HCT116 (cell line): ENCODE data around the gene ADARB1.

ENCODE experiments used
- CEBPB ChIP-seq: IDR thresholded peaks from 2 replicates; pipeline ENCODE4 v1.6.1; 2012; ENCODE audit warnings: low read depth
- EZH2 ChIP-seq: fragments of 200-600 bp; sonication (generic); IDR thresholded peaks from 2 replicates; pipeline ENCODE4 v1.6.1; 2017; ENCODE audit warnings: antibody characterized with exemption, mixed run types
- EZH2phosphoT487 ChIP-seq: fragments of 200-600 bp; IDR thresholded peaks from 2 replicates; pipeline ENCODE4 v1.6.1; 2018; ENCODE audit warnings: antibody characterized with exemption, borderline replicate concordance
- POLR2A ChIP-seq: IDR thresholded peaks from 2 replicates; pipeline ENCODE4 v1.7.0; 2011; ENCODE audit warnings: borderline replicate concordance; ENCODE audit not compliant: insufficient read depth, insufficient read length; ENCODE audit errors: extremely low read depth
- POLR2AphosphoS5 ChIP-seq: IDR thresholded peaks from 2 replicates; pipeline ENCODE4 v1.6.1; 2011; ENCODE audit warnings: mild to moderate bottlenecking, low read depth, low read length, moderate library complexity
- RAD21 ChIP-seq: IDR thresholded peaks from 2 replicates; pipeline ENCODE4 v1.6.1; 2012; ENCODE audit warnings: low read depth, mild to moderate bottlenecking
- SIN3A ChIP-seq: IDR thresholded peaks from 2 replicates; pipeline ENCODE4 v1.6.1; 2012; ENCODE audit warnings: low read depth
- SP1 ChIP-seq: IDR thresholded peaks from 2 replicates; pipeline ENCODE4 v1.6.1; 2012; ENCODE audit warnings: low read depth
- ZFX ChIP-seq: fragments of 450-650 bp; IDR thresholded peaks from 2 replicates; pipeline ENCODE4 v1.6.1; 2017
- TF ChIP-seq, protein P1 (sequence below), 3 experiments: fragments of 200-600 bp in 1 of 3; sonication (generic) in 1 of 3; IDR thresholded peaks in 2 of 3; conservative IDR thresholded peaks in 1 of 3; 2 replicates each; pipeline ENCODE4 v1.5.1; 2012 to 2017; ENCODE audit warnings: low read depth in 2 of 3, low read length in 2 of 3, antibody characterized with exemption in 1 of 3, borderline replicate concordance in 1 of 3, control low read depth in 1 of 3, mild to moderate bottlenecking in 1 of 3, mixed read lengths in 1 of 3, mixed run types in 1 of 3, moderate library complexity in 1 of 3; ENCODE audit not compliant: insufficient read depth in 1 of 3
- TF ChIP-seq, protein P2 (sequence below): IDR thresholded peaks from 2 replicates; pipeline ENCODE4 v1.6.1; 2011; ENCODE audit warnings: mild to moderate bottlenecking, low read length, moderate library complexity; ENCODE audit not compliant: insufficient replicate concordance; ENCODE audit errors: extremely low read depth
- TF ChIP-seq, protein P3 (sequence below): IDR thresholded peaks from 2 replicates; pipeline ENCODE4 v1.6.1; 2012; ENCODE audit warnings: low read depth
- TF ChIP-seq, protein P4 (sequence below): IDR thresholded peaks from 2 replicates; pipeline ENCODE4 v1.6.1; 2012

DNA sequence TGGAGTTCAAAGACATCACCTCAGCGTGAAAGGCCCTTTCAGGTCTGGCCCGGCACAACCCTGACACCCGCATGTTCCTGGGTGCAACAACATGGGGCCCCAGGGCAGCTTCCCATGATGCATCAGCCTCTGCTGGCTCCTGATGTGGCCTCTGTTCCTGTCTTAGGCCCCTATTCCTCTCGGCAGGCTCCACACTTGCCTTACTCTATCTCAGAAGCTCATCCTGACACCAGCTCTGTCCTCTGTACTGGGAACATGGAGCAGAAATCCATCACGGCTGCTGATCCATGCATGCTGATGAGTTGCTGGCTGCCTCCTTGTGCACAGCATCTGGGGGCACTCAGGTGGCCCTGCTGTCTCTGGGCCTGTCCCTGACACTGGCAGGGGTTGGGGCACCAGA is 74.6 kb downstream of the ADARB1 start:
- TF ChIP-seq RAD21: no peak
- no peak for TF ChIP-seq ZFX
- no peak for TF ChIP-seq CEBPB
- TF ChIP-seq, protein P1, sequence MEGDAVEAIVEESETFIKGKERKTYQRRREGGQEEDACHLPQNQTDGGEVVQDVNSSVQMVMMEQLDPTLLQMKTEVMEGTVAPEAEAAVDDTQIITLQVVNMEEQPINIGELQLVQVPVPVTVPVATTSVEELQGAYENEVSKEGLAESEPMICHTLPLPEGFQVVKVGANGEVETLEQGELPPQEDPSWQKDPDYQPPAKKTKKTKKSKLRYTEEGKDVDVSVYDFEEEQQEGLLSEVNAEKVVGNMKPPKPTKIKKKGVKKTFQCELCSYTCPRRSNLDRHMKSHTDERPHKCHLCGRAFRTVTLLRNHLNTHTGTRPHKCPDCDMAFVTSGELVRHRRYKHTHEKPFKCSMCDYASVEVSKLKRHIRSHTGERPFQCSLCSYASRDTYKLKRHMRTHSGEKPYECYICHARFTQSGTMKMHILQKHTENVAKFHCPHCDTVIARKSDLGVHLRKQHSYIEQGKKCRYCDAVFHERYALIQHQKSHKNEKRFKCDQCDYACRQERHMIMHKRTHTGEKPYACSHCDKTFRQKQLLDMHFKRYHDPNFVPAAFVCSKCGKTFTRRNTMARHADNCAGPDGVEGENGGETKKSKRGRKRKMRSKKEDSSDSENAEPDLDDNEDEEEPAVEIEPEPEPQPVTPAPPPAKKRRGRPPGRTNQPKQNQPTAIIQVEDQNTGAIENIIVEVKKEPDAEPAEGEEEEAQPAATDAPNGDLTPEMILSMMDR (IDR thresholded peaks at IDR 0.05 in 2 of 3, conservative IDR thresholded peaks at IDR 0.05 in 1 of 3; ENCODE audit: borderline replicate concordance in 1 of 3, insufficient read depth in 1 of 3, low read depth in 2 of 3, low read length in 2 of 3): no peak
- TF ChIP-seq, protein P2, sequence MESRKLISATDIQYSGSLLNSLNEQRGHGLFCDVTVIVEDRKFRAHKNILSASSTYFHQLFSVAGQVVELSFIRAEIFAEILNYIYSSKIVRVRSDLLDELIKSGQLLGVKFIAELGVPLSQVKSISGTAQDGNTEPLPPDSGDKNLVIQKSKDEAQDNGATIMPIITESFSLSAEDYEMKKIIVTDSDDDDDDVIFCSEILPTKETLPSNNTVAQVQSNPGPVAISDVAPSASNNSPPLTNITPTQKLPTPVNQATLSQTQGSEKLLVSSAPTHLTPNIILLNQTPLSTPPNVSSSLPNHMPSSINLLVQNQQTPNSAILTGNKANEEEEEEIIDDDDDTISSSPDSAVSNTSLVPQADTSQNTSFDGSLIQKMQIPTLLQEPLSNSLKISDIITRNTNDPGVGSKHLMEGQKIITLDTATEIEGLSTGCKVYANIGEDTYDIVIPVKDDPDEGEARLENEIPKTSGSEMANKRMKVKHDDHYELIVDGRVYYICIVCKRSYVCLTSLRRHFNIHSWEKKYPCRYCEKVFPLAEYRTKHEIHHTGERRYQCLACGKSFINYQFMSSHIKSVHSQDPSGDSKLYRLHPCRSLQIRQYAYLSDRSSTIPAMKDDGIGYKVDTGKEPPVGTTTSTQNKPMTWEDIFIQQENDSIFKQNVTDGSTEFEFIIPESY: no peak
- no peak for TF ChIP-seq POLR2AphosphoS5
- TF ChIP-seq EZH2phosphoT487: no peak
- TF ChIP-seq EZH2: no peak
- no peak for TF ChIP-seq SP1
- TF ChIP-seq, protein P3, sequence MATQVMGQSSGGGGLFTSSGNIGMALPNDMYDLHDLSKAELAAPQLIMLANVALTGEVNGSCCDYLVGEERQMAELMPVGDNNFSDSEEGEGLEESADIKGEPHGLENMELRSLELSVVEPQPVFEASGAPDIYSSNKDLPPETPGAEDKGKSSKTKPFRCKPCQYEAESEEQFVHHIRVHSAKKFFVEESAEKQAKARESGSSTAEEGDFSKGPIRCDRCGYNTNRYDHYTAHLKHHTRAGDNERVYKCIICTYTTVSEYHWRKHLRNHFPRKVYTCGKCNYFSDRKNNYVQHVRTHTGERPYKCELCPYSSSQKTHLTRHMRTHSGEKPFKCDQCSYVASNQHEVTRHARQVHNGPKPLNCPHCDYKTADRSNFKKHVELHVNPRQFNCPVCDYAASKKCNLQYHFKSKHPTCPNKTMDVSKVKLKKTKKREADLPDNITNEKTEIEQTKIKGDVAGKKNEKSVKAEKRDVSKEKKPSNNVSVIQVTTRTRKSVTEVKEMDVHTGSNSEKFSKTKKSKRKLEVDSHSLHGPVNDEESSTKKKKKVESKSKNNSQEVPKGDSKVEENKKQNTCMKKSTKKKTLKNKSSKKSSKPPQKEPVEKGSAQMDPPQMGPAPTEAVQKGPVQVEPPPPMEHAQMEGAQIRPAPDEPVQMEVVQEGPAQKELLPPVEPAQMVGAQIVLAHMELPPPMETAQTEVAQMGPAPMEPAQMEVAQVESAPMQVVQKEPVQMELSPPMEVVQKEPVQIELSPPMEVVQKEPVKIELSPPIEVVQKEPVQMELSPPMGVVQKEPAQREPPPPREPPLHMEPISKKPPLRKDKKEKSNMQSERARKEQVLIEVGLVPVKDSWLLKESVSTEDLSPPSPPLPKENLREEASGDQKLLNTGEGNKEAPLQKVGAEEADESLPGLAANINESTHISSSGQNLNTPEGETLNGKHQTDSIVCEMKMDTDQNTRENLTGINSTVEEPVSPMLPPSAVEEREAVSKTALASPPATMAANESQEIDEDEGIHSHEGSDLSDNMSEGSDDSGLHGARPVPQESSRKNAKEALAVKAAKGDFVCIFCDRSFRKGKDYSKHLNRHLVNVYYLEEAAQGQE: no peak
- no peak for TF ChIP-seq POLR2A
- TF ChIP-seq SIN3A: no peak
- TF ChIP-seq, protein P4, sequence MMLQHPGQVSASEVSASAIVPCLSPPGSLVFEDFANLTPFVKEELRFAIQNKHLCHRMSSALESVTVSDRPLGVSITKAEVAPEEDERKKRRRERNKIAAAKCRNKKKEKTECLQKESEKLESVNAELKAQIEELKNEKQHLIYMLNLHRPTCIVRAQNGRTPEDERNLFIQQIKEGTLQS: no peak
